GM06990 (cell line): Measurements from ENCODE around the gene TBC1D22A.

Experiments used
- DNase-seq: peaks from one replicate; pipeline ENCODE4 v3.0.0-alpha.2; 2011; ENCODE audit not compliant: insufficient read length; ENCODE audit errors: extremely low read depth
- H3K27me3 ChIP-seq: replicated peaks from 2 replicates; pipeline ENCODE4 v1.6.0; 2011; ENCODE audit warnings: low read length; ENCODE audit not compliant: control insufficient read depth, insufficient read depth
- H3K36me3 ChIP-seq: 2 replicates; pipeline ENCODE4 v1.5.1; 2011; ENCODE audit warnings: low read length; ENCODE audit not compliant: control insufficient read depth, insufficient read depth
- H3K4me3 ChIP-seq: replicated peaks from 2 replicates; pipeline ENCODE4 v1.5.1; 2011; ENCODE audit warnings: low read depth, mild to moderate bottlenecking, control low read depth, low read length
- CTCF ChIP-seq: IDR thresholded peaks from 2 replicates; pipeline ENCODE4 v1.5.1; 2011; ENCODE audit warnings: low read length, control low read depth, mild to moderate bottlenecking, inconsistent platforms; ENCODE audit not compliant: insufficient read depth, poor library complexity, severe bottlenecking

Gene TBC1D22A

DNA sequence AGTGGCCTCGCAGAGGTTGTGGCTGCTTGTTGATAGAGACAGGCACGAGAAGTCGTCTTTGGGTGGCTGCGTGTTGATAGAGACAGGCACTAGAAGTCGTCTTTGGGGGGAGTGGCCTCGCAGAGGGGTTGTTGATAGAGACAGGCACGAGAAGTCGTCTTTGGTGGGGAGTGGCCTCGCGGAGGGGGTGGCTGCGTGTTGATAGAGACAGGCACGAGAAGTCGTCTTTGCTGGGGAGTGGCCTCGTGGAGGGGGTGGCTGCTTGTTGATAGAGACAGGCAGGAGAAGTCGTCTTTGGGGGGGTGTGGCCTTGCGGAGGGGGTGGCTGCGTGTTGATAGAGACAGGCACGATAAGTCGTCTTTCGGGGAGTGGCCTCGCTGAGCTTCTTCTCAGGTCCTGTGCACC is 328.8 kb downstream of the TBC1D22A start:
- Histone ChIP-seq H3K27me3 (no peaks in the 10 kb centered on the region), H3K4me3 (no peak overlapping the region), H3K36me3 (no peaks in the 10 kb centered on the region; the same call in none of the 2 replicates)
- TF ChIP-seq CTCF: no peak
- DNase-seq: no peak

DNA sequence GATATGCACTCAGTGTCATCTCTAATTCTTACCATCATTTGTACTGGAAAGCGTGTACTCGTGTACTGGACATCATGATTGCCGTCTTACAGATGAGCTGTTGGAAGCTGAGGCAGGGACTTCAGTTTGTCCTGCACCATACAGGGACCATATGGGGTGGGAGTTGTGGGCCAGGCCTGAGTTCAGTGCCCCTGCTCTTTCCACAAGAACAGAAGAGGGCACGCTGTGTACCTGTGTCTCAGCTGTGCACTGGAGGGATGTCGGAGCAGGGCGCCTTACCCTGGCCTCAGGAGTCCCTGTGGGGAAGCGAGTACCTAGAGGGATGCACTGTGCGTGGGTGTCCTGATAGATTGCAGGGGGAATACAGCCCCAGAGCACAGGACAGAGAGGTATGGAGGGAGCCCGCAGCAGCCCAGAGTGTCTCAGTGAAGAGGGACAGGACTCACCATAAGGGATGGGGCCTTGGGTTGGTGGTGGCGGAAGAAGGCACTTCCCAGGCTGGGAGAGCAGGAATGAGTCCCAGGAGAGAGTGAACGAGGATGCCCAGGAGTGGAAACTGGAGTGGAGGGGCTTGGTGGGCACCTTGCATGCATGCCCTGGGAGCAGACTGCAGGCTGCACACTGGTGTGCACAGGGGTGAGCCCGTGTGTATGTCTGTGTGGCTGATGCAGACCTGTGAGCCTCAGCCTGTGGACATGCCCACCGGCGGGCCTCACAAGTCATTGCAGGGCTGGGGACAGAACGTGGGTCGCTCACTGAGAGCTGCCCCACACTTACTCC is 329.7 kb downstream of the TBC1D22A start:
- no peak for TF ChIP-seq CTCF
- no peak for DNase-seq
- no peak overlapping the region for H3K4me3 ChIP-seq
- H3K27me3 ChIP-seq: no peaks in the 10 kb centered on the region
- no peaks in the 10 kb centered on the region; the same call in none of the 2 replicates for H3K36me3 ChIP-seq

- no peaks in the 10 kb centered on the region for H3K27me3 ChIP-seq
- no peaks in the 10 kb centered on the region; the same call in none of the 2 replicates for H3K36me3 ChIP-seq
- TF ChIP-seq CTCF: no peak
- no peak for DNase-seq
- H3K4me3 ChIP-seq: no peak overlapping the region
These were observed 330.5 kb downstream of the TBC1D22A start for GRCh38 chr22:47092896-47093311.

GRCh38 chr22:47093720-47094119 is 331.3 kb downstream of the TBC1D22A start:
- DNase-seq: no peak

DNA sequence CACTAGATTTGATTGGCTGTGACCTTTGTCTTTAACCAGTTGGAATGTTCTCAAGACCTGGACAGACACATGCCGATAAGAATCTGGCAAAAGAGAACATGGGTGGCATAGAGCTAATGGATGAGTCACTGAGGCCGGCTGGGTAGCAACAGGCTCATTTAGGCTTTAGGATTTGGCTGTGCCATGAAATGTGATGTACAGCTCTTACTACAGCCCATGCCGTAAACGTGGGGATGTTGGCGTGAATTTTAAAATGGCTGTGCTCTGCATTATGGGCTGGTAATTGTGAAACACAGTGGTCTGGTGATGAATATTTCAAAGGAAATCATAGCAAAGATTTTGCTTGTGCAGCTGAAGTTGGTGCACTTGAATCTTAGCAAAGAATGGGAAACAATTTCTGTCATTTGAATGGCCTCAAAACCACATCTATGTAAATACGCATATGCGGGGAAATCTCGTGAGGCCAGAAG is 332.4 kb downstream of the TBC1D22A start:
- TF ChIP-seq CTCF: no peak
- Histone ChIP-seq H3K36me3 (peaks cover 1% of the 10 kb centered on the region), H3K27me3 (no peaks in the 10 kb centered on the region), H3K4me3 (no peak overlapping the region)
- no peak for DNase-seq

More at GRCh38 chr22:47093720-47094119, 331.3 kb downstream of the TBC1D22A start:
- Histone ChIP-seq H3K4me3 (no peak overlapping the region), H3K27me3 (no peaks in the 10 kb centered on the region), H3K36me3 (peaks cover 1% of the 10 kb centered on the region)
- no peak for TF ChIP-seq CTCF
